Measurements from ENCODE around the gene FGD3.
A peak's percentile ranks its signal among the peaks of the same experiment; 100 is the strongest.
"Not testable (repeated sequence)": the region's sequence is repeated elsewhere in the genome, so short reads cannot be mapped to it uniquely, and the experiment has no call there.

FGD3 gene

GRCh38 chr9:92947268-92948037, at the start of gene FGD3:
FGD3 (plus strand) TSS chr9:92947523; CDS start chr9:92976257, 28,734 bp downstream.
- Histone ChIP-seq H3K27ac (ENCODE audit: low read depth, low read length) (no peak within 1 kb of the TSS), H3K4me1 (ENCODE audit: control insufficient read depth in 1 of 2, insufficient read depth in 2 of 2, low read length in 2 of 2) (peaks cover 0 to 7% of the 10 kb centered on the region in 2 donors), H3K9ac (ENCODE audit: low read depth in 1 of 2, low read length in 2 of 2) (no peak within 1 kb of the TSS), H3K9me3 (ENCODE audit: control insufficient read depth in 1 of 2, low read length in 2 of 2) (no peaks in the 10 kb centered on the region), H3K4me3 (ENCODE audit: low read depth in 1 of 2, low read length in 2 of 2) (peak within 1 kb of the TSS; percentile 57), H3K27me3 (ENCODE audit: control insufficient read depth in 1 of 2, insufficient read depth in 2 of 2, low read length in 2 of 2) (peaks cover 16 to 32% of the 10 kb centered on the region in 2 donors), H3K36me3 (ENCODE audit: control insufficient read depth in 1 of 2, insufficient read depth in 2 of 2, low read length in 2 of 2) (no peaks in the 10 kb centered on the region)

GRCh38 chr9:92905137-92905536, 42.2 kb upstream of the FGD3 start:
- not testable (repeated sequence) for H3K4me3 ChIP-seq (ENCODE audit: low read depth in 1 of 2, low read length in 2 of 2); H3K9ac ChIP-seq (ENCODE audit: low read depth in 1 of 2, low read length in 2 of 2); H3K9me3 ChIP-seq (ENCODE audit: control insufficient read depth in 1 of 2, low read length in 2 of 2); H3K27me3 ChIP-seq (ENCODE audit: control insufficient read depth in 1 of 2, insufficient read depth in 2 of 2, low read length in 2 of 2); H3K36me3 ChIP-seq (ENCODE audit: control insufficient read depth in 1 of 2, insufficient read depth in 2 of 2, low read length in 2 of 2); H3K27ac ChIP-seq (ENCODE audit: low read depth, low read length); H3K4me1 ChIP-seq (ENCODE audit: control insufficient read depth in 1 of 2, insufficient read depth in 2 of 2, low read length in 2 of 2)

- H3K36me3 ChIP-seq (ENCODE audit: control insufficient read depth in 1 of 2, insufficient read depth in 2 of 2, low read length in 2 of 2), result no peaks in the 10 kb centered on the region
- H3K27ac ChIP-seq (ENCODE audit: low read depth, low read length), result no peak overlapping the region
- H3K4me1 ChIP-seq (ENCODE audit: control insufficient read depth in 1 of 2, insufficient read depth in 2 of 2, low read length in 2 of 2), result peaks cover 0 to 8% of the 10 kb centered on the region in 2 donors
- H3K9me3 ChIP-seq (ENCODE audit: control insufficient read depth in 1 of 2, low read length in 2 of 2), result no peaks in the 10 kb centered on the region
- H3K4me3 ChIP-seq (ENCODE audit: low read depth in 1 of 2, low read length in 2 of 2), result no peak overlapping the region
- peaks cover 4 to 5% of the 10 kb centered on the region in 2 donors for H3K27me3 ChIP-seq (ENCODE audit: control insufficient read depth in 1 of 2, insufficient read depth in 2 of 2, low read length in 2 of 2)
- no peak overlapping the region for H3K9ac ChIP-seq (ENCODE audit: low read depth in 1 of 2, low read length in 2 of 2)
Observed at GRCh38 chr9:92911511-92912475, 35.5 kb upstream of the FGD3 start.

GRCh38 chr9:92917176-92917800, 30.0 kb upstream of the FGD3 start:
- Histone ChIP-seq H3K9ac (ENCODE audit: low read depth in 1 of 2, low read length in 2 of 2) (no peak overlapping the region), H3K4me1 (ENCODE audit: control insufficient read depth in 1 of 2, insufficient read depth in 2 of 2, low read length in 2 of 2) (no peaks in the 10 kb centered on the region), H3K9me3 (ENCODE audit: control insufficient read depth in 1 of 2, low read length in 2 of 2) (no peaks in the 10 kb centered on the region), H3K4me3 (ENCODE audit: low read depth in 1 of 2, low read length in 2 of 2) (no peak overlapping the region), H3K27me3 (ENCODE audit: control insufficient read depth in 1 of 2, insufficient read depth in 2 of 2, low read length in 2 of 2) (peaks cover 0 to under 1% of the 10 kb centered on the region in 2 donors), H3K27ac (ENCODE audit: low read depth, low read length) (no peak overlapping the region), H3K36me3 (ENCODE audit: control insufficient read depth in 1 of 2, insufficient read depth in 2 of 2, low read length in 2 of 2) (no peaks in the 10 kb centered on the region)

GRCh38 chr9:92920437-92920836, 26.9 kb upstream of the FGD3 start:
- no peaks in the 10 kb centered on the region for H3K27me3 ChIP-seq (ENCODE audit: control insufficient read depth in 1 of 2, insufficient read depth in 2 of 2, low read length in 2 of 2)

GRCh38 chr9:92931606-92932005, 15.7 kb upstream of the FGD3 start:
- H3K27ac ChIP-seq (ENCODE audit: low read depth, low read length), result no peak overlapping the region
- no peaks in the 10 kb centered on the region for H3K36me3 ChIP-seq (ENCODE audit: control insufficient read depth in 1 of 2, insufficient read depth in 2 of 2, low read length in 2 of 2)
- no peaks in the 10 kb centered on the region for H3K27me3 ChIP-seq (ENCODE audit: control insufficient read depth in 1 of 2, insufficient read depth in 2 of 2, low read length in 2 of 2)
- no peaks in the 10 kb centered on the region for H3K9me3 ChIP-seq (ENCODE audit: control insufficient read depth in 1 of 2, low read length in 2 of 2)
- no peak overlapping the region for H3K9ac ChIP-seq (ENCODE audit: low read depth in 1 of 2, low read length in 2 of 2)
- H3K4me3 ChIP-seq (ENCODE audit: low read depth in 1 of 2, low read length in 2 of 2), result no peak overlapping the region
- no peaks in the 10 kb centered on the region for H3K4me1 ChIP-seq (ENCODE audit: control insufficient read depth in 1 of 2, insufficient read depth in 2 of 2, low read length in 2 of 2)

More at GRCh38 chr9:92920437-92920836, 26.9 kb upstream of the FGD3 start:
- Histone ChIP-seq H3K4me3 (ENCODE audit: low read depth in 1 of 2, low read length in 2 of 2) (no peak overlapping the region), H3K36me3 (ENCODE audit: control insufficient read depth in 1 of 2, insufficient read depth in 2 of 2, low read length in 2 of 2) (no peaks in the 10 kb centered on the region), H3K9ac (ENCODE audit: low read depth in 1 of 2, low read length in 2 of 2) (no peak overlapping the region), H3K27ac (ENCODE audit: low read depth, low read length) (no peak overlapping the region), H3K9me3 (ENCODE audit: control insufficient read depth in 1 of 2, low read length in 2 of 2) (no peaks in the 10 kb centered on the region), H3K4me1 (ENCODE audit: control insufficient read depth in 1 of 2, insufficient read depth in 2 of 2, low read length in 2 of 2) (no peaks in the 10 kb centered on the region)

- no peak overlapping the region for H3K27ac ChIP-seq (ENCODE audit: low read depth, low read length)
- no peak overlapping the region for H3K9ac ChIP-seq (ENCODE audit: low read depth in 1 of 2, low read length in 2 of 2)
- H3K27me3 ChIP-seq (ENCODE audit: control insufficient read depth in 1 of 2, insufficient read depth in 2 of 2, low read length in 2 of 2), result no peaks in the 10 kb centered on the region
- no peak overlapping the region for H3K4me3 ChIP-seq (ENCODE audit: low read depth in 1 of 2, low read length in 2 of 2)
- no peaks in the 10 kb centered on the region for H3K4me1 ChIP-seq (ENCODE audit: control insufficient read depth in 1 of 2, insufficient read depth in 2 of 2, low read length in 2 of 2)
- no peaks in the 10 kb centered on the region for H3K9me3 ChIP-seq (ENCODE audit: control insufficient read depth in 1 of 2, low read length in 2 of 2)
- no peaks in the 10 kb centered on the region for H3K36me3 ChIP-seq (ENCODE audit: control insufficient read depth in 1 of 2, insufficient read depth in 2 of 2, low read length in 2 of 2)
Observed at GRCh38 chr9:92934321-92934720, 13.0 kb upstream of the FGD3 start.

GRCh38 chr9:92938025-92938424, 9.3 kb upstream of the FGD3 start:
- Histone ChIP-seq H3K9ac (ENCODE audit: low read depth in 1 of 2, low read length in 2 of 2) (no peak overlapping the region), H3K4me3 (ENCODE audit: low read depth in 1 of 2, low read length in 2 of 2) (no peak overlapping the region), H3K27me3 (ENCODE audit: control insufficient read depth in 1 of 2, insufficient read depth in 2 of 2, low read length in 2 of 2) (no peaks in the 10 kb centered on the region), H3K36me3 (ENCODE audit: control insufficient read depth in 1 of 2, insufficient read depth in 2 of 2, low read length in 2 of 2) (no peaks in the 10 kb centered on the region), H3K27ac (ENCODE audit: low read depth, low read length) (no peak overlapping the region), H3K4me1 (ENCODE audit: control insufficient read depth in 1 of 2, insufficient read depth in 2 of 2, low read length in 2 of 2) (no peaks in the 10 kb centered on the region), H3K9me3 (ENCODE audit: control insufficient read depth in 1 of 2, low read length in 2 of 2) (no peaks in the 10 kb centered on the region)

GRCh38 chr9:92941861-92942260, 5.5 kb upstream of the FGD3 start:
- H3K9me3 ChIP-seq (ENCODE audit: control insufficient read depth in 1 of 2, low read length in 2 of 2), result no peaks in the 10 kb centered on the region
- no peaks in the 10 kb centered on the region for H3K36me3 ChIP-seq (ENCODE audit: control insufficient read depth in 1 of 2, insufficient read depth in 2 of 2, low read length in 2 of 2)
- H3K4me1 ChIP-seq (ENCODE audit: control insufficient read depth in 1 of 2, insufficient read depth in 2 of 2, low read length in 2 of 2), result no peaks in the 10 kb centered on the region
- no peak overlapping the region for H3K4me3 ChIP-seq (ENCODE audit: low read depth in 1 of 2, low read length in 2 of 2)
- no peak overlapping the region for H3K9ac ChIP-seq (ENCODE audit: low read depth in 1 of 2, low read length in 2 of 2)
- H3K27me3 ChIP-seq (ENCODE audit: control insufficient read depth in 1 of 2, insufficient read depth in 2 of 2, low read length in 2 of 2), result peaks cover 3 to 4% of the 10 kb centered on the region in 2 donors
- H3K27ac ChIP-seq (ENCODE audit: low read depth, low read length), result no peak overlapping the region
